Hair follicle dermal papilla cell (primary cell): Measurements from ENCODE around the gene GPD1. TPM values are rescaled to one million over a fixed set of nuclear protein-coding genes. Genes with fewer than 3 reads are reported as not detected.

Source experiments
- total RNA-seq: library from RNA; depleted of rRNA; stranded (reverse); fragments of >200 nt; gene quantifications from 2 replicates; pipeline ENCODE4 v1.2.3, GENCODE V29; 2012

GPD1 gene
- under 0.01 and 0.24 TPM in 2 replicates for total RNA-seq

DNA sequence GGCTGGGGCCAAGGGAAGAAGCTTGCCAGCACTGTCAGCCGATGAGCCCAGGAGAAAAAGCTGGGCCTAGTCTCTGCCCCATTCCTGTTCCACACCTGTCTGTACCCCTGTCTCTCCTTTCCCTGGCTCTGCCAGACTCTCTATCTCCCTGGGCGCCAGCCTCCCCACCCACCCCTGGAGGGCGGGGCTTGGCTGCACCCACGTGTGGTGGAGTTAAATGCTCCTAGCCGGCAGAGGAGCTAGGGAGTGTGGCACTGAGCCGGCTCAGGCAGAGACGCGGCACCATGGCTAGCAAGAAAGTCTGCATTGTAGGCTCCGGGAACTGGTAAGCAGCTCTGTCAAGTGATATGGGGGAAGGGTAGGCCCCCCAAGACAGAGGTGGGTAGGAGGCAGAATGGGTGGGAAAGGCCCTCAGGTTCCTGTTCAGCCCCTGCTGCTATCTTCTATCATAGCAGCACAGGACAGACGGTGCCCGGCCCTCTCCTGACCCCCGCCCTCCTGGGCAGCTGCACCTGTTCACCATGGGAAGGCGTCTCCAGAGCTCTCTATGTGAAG lies at the start of gene GPD1:
GPD1 (plus strand) TSS at position 242 of the 555 bp plus-strand sequence; CDS start at position 285, 43 bp downstream.

DNA sequence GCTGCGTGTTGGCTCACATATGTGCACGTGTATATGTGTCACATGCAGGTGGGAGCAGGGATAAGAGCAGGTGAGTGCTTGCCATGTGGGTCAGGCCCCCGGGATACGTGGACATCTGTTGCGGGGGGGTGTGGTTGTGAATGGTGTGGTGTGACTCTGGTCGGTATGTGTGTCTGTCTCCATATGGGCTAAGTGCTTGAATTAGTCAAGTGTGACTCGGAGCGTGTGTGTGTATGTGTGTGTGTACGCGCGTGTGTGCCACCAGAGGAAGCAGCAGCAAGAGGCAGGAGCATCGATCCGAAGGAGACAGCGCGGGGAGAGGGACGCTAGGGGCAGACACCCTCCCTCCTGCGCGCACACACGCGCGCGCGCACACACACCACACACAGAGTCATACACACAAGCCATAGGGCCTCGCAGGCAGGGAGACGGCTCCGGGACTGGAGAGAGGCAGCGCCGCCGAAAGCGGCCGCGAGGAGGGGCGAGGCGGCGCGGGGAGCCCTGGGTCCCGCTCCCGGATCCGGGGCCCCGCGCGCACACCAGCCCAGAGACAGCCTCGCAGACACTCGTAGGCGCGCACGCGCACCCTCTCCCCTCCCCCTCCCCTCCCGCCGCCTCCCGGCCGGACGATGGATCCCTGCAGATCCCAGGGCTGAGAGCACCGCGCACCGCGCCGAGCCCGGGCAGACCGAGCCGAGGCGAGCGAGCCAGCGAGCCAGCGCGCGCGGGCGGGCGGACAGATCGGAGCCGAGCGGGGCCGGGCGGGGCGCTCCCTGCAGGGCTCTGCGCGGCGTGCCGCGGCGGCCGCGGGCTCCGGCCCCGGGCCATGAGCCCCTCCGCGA lies 46.6 kb upstream of the GPD1 start, which contains the start of gene ASIC1:
ASIC1 (plus strand) TSS at position 597 of the 842 bp plus-strand sequence. CDS start 1,171 bp downstream, outside the sequence.

DNA sequence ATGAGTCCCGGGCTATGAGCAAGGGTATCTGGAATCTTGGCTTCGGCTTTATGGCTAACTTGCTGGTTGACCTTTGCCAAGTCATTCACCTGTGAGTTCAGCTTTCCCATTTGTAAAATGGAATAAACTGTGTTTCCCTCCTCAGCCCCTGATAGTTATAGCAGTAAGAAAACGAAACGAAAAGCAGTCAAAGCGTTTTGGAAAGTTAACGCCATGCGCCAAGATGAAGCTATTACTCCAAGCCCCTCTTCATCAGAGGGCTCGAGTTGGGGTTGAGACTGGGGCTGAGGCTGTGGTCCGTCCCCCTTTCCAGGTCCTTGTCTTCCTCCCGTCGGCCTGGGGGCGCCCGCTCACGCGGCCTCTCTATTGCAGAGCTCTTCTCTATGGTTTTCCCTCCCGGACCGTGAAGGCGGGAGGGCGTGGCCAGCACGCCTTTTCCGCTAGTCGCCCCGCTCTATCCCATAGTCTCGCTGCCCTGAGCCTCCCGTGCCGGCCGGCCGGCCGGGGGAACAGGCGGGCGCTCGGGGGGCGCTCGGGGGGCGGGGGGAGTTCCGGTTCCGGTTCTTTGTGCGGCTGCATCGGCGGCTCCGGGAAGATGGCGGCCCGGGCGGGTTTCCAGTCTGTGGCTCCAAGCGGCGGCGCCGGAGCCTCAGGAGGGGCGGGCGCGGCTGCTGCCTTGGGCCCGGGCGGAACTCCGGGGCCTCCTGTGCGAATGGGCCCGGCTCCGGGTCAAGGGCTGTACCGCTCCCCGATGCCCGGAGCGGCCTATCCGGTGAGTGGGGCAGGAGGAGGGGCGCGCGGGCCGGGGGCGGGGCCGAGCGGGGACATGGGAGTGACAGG lies 18.8 kb upstream of the GPD1 start, which contains the start of gene SMARCD1:
SMARCD1 (plus strand) TSS at position 568 of the 840 bp plus-strand sequence; CDS start at position 596, 28 bp downstream.

DNA sequence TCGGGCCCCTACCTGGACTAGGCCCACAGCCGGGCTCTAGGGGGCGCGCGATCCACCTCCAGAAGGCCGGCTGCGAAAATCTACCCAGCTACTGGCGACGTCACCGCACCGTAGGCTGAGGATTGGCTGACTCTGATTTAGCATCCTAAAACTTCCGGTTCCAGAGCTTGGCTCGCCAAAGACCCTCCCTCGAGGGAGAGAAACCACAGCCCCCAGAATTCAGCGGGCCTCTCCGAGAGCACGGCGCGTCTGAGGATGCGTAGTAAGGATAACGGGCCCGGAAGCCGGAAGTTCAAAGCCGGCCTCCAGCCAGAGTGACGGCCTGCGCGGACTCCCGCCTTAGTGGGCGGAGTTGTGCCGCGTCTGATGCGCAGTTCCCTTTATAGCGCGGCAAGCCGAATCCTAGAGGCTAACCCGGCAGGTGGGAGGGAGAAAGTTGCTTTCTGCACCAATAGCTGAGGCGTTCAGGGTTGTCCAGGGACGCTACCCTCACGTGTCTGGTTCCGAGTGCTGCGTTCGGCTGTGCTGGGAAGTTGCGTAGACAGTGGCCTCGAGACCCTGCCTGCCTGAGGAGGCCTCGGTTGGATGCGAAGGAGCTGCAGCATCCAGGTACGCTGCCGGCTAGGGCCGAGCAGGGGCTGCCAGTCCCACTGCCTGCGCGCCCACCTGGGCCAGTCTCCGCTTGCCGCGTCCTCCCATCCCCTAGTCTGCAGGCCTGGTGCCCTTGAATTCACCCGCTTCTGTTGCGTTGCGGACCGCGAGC lies 8.1 kb downstream of the GPD1 start, which contains the start of gene COX14:
COX14 (plus strand) TSS at position 544 of the 763 bp plus-strand sequence. CDS start 7,808 bp downstream, outside the sequence.

Other genes with a start within 250 kb of the GPD1 start
- 0.97 and 1.5 TPM in 2 replicates for gene FAIM2, start 200.1 kb upstream of the GPD1 start, total RNA-seq
- gene AQP2, start 153.3 kb upstream of the GPD1 start, total RNA-seq, result not detected in 2 replicates
- gene AQP5, start 142.1 kb upstream of the GPD1 start, total RNA-seq, result not detected in 2 replicates
- not detected in 2 replicates for gene AQP6, start 131.1 kb upstream of the GPD1 start, total RNA-seq
- gene RACGAP1, start 78.5 kb upstream of the GPD1 start, total RNA-seq, result 22.6 and 23.8 TPM in 2 replicates
- gene ASIC1, start 46.4 kb upstream of the GPD1 start, total RNA-seq, result 1.6 and 1.9 TPM in 2 replicates
- 66.9 and 67.5 TPM in 2 replicates for gene SMARCD1, start 18.7 kb upstream of the GPD1 start, total RNA-seq
- 23.5 and 23.9 TPM in 2 replicates for gene COX14, start 8.2 kb downstream of the GPD1 start, total RNA-seq
- gene CERS5, start 63.4 kb downstream of the GPD1 start, total RNA-seq, result 31.0 and 33.8 TPM in 2 replicates
- gene LIMA1, start 179.5 kb downstream of the GPD1 start, total RNA-seq, result 342 and 369 TPM in 2 replicates